ENCODE results near the gene MTRFR.
"Not testable (repeated sequence)": the region's sequence is repeated elsewhere in the genome, so short reads cannot be mapped to it uniquely, and the experiment has no call there.

The MTRFR gene

DNA sequence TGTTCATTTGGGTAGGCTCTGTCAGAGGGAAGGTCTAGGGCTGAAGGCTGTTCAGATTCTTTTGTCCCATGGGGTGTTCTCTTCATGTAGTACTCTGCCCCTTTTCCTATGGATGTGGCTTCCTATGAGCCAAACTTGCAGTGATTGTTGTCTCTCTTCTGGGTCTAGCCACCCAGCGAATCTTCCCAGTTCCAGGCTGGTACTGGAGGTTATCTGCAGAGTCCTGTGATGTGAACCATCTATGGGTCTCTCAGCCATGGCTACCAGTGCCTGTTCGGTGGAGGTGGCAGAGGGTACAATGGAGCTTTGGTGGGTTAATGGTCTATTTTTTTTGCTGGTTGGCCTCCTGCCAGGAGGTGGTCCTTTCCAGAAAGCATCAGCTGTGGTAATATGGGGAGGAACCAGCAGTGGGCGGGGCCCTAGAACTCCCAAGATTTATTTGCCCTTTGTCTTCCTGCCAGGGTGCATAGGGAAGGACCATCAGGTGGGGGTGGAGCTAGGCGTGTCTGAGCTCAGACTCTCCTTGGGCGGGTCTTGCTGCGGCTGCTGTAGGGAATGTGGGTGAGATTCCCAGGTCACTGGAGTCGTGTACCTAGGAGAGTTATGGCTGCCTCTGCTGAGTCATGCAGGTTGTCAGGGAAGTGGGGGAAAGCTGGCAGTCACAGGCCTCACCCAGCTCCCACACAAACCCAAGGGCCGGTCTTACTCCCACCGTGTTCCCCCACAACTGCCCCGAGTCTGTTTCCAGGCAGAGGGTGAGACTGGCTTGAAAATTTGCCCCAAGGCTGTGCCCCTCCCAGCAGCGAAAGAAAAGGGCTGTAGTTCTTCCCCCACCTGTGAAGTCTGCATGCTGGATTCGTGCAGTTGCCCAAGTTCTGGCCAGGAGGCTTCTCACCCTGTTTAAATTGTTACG is 17.5 kb downstream of the MTRFR start:
- DNase-seq (ENCODE audit: low read depth): no peak
- no peak for TF ChIP-seq CTCF (conservative IDR thresholded peaks at IDR 0.05; ENCODE audit: low read depth, low read length)
- no peak overlapping the region for H3K4me3 ChIP-seq (ENCODE audit: low read depth, low read length)

GRCh38 chr12:123251403-123252076 is 18.3 kb downstream of the MTRFR start:
- DNase-seq (ENCODE audit: low read depth): no peak
- no peak overlapping the region for H3K4me3 ChIP-seq (ENCODE audit: low read depth, low read length)
- TF ChIP-seq CTCF (conservative IDR thresholded peaks at IDR 0.05; ENCODE audit: low read depth, low read length): no peak

DNA sequence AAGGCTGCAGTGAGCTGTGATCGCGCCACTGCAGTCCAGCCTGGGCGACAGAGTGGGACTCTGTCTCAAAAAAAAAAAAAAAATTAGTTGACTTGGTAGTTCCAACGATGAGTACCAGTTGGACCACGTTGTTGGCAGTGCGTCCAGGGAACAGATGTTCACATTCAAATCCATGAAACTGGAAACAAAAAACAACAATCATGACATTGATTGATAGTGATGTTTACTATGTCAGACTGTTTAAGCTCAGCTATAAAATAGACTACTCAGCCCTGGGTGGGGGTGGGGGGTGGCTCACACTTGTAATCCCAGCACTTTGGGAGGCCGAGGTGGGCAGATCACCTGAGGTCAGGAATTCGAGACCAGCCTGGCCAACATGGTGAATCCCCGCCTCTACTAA is 19.1 kb downstream of the MTRFR start:
- DNase-seq (ENCODE audit: low read depth): not testable (repeated sequence)

GRCh38 chr12:123253641-123254459 is 20.6 kb downstream of the MTRFR start:
- TF ChIP-seq CTCF (conservative IDR thresholded peaks at IDR 0.05; ENCODE audit: low read depth, low read length): no peak
- DNase-seq (ENCODE audit: low read depth): no peak
- H3K4me3 ChIP-seq (ENCODE audit: low read depth, low read length): no peak overlapping the region

More for the DNA sequence above, 19.1 kb downstream of the MTRFR start:
- H3K4me3 ChIP-seq (ENCODE audit: low read depth, low read length): not testable (repeated sequence)

- TF ChIP-seq CTCF (conservative IDR thresholded peaks at IDR 0.05; ENCODE audit: low read depth, low read length): no peak
- H3K4me3 ChIP-seq (ENCODE audit: low read depth, low read length): no peak overlapping the region
- DNase-seq (ENCODE audit: low read depth): no peak
These were observed 21.7 kb downstream of the MTRFR start for GRCh38 chr12:123254853-123255446.

- TF ChIP-seq CTCF (conservative IDR thresholded peaks at IDR 0.05; ENCODE audit: low read depth, low read length): no peak
- no peak overlapping the region for H3K4me3 ChIP-seq (ENCODE audit: low read depth, low read length)
- DNase-seq (ENCODE audit: low read depth): no peak
These were observed 25.4 kb downstream of the MTRFR start for GRCh38 chr12:123258593-123258992.

DNA sequence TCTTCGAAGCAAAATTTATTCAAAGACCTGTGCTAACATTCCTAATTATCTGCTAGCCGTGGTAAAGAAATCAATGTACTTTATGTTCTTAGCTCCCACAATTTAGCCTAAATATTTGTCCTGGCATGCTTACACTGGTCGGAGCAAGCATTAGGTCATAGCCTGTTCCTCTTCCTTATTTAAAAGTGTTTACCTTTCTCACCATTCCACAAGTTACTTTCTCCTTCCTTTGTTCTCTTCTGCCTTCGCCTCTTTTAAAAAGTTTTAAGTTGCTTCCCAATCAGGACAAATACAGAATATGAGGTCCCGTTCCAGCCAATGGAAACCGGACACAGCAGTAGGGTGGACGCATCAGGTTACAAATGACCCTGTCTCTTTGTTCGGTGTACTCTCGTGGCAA is 26.8 kb downstream of the MTRFR start:
- H3K4me3 ChIP-seq (ENCODE audit: low read depth, low read length): no peak overlapping the region
- TF ChIP-seq CTCF (conservative IDR thresholded peaks at IDR 0.05; ENCODE audit: low read depth, low read length): no peak
- no peak for DNase-seq (ENCODE audit: low read depth)

Data from choroid plexus epithelial cell (primary cell).